Measurements from ENCODE around the gene PHTF2.

DNA sequence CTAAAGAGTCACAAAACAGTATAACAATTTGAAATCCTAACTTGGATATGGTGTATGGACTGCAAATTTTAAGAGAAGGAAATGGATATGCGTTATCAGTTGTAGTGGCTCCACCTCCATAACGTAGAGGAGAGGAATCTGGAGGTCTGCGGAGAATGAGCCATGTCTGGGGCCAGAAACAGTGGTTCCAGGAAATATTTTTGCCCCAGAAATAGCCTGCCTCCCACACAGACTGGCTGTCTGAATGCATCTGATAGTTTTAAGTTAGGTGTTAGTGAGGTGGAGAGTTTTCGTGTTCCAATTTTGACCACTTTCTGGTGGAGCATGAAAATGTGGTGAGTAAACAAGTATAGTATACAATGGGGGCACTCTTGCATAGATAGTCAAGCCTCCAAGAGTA lies 1.6 kb downstream of the PHTF2 start:
- TF ChIP-seq, protein P1, sequence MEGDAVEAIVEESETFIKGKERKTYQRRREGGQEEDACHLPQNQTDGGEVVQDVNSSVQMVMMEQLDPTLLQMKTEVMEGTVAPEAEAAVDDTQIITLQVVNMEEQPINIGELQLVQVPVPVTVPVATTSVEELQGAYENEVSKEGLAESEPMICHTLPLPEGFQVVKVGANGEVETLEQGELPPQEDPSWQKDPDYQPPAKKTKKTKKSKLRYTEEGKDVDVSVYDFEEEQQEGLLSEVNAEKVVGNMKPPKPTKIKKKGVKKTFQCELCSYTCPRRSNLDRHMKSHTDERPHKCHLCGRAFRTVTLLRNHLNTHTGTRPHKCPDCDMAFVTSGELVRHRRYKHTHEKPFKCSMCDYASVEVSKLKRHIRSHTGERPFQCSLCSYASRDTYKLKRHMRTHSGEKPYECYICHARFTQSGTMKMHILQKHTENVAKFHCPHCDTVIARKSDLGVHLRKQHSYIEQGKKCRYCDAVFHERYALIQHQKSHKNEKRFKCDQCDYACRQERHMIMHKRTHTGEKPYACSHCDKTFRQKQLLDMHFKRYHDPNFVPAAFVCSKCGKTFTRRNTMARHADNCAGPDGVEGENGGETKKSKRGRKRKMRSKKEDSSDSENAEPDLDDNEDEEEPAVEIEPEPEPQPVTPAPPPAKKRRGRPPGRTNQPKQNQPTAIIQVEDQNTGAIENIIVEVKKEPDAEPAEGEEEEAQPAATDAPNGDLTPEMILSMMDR (IDR thresholded peaks at IDR 0.05) = no peak
- TF ChIP-seq POLR2A (IDR thresholded peaks at IDR 0.05) = no peak
